ENCODE measurements around the gene P2RY6. TPM values are rescaled to one million over a fixed set of nuclear protein-coding genes. Genes with fewer than 3 reads are reported as not detected.
A peak's percentile ranks its signal among the peaks of the same experiment; 100 is the strongest.

The P2RY6 gene
- total and polyA plus RNA-seq, 12 donors = 0.33 to 5.9 (median 3.9) TPM

DNA sequence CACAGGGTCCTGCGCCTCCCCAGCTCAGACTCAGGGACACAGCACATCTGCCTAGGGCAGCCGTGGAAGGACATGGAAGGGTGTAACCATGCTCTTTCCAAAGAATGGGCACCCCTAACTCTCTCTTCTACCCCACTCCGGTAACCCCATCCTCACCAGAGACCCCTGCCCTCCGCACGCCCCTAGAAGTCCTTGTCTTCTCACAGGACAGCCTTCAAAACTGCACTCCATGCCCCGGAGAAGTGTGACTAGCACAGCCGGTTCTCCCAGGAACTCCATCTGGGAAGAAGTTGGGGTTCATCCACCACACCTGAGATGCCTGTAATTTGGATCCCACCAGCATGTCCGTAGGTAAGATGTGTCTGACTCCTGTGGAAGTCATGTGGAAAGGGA, 29.0 kb upstream of the P2RY6 start:
- Histone ChIP-seq H3K27me3 (no peaks in the 10 kb centered on the region), H3K4me3 (no peak overlapping the region), H3K4me1 (replicated peaks in 1 of 2) (peaks cover 8 to 25% of the 10 kb centered on the region in 2 donors), H3K36me3 (replicated peaks in 1 of 2) (no peaks in the 10 kb centered on the region), H3K27ac (no peak overlapping the region), H3K9me3 (replicated peaks in 1 of 3) (no peaks in the 10 kb centered on the region)
- TF ChIP-seq, protein P1, sequence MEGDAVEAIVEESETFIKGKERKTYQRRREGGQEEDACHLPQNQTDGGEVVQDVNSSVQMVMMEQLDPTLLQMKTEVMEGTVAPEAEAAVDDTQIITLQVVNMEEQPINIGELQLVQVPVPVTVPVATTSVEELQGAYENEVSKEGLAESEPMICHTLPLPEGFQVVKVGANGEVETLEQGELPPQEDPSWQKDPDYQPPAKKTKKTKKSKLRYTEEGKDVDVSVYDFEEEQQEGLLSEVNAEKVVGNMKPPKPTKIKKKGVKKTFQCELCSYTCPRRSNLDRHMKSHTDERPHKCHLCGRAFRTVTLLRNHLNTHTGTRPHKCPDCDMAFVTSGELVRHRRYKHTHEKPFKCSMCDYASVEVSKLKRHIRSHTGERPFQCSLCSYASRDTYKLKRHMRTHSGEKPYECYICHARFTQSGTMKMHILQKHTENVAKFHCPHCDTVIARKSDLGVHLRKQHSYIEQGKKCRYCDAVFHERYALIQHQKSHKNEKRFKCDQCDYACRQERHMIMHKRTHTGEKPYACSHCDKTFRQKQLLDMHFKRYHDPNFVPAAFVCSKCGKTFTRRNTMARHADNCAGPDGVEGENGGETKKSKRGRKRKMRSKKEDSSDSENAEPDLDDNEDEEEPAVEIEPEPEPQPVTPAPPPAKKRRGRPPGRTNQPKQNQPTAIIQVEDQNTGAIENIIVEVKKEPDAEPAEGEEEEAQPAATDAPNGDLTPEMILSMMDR (IDR thresholded peaks at IDR 0.05) = no peak
- TF ChIP-seq POLR2A (IDR thresholded peaks at IDR 0.05) = no peak
- peak in 1 of 7 donors; percentile 14 for DNase-seq
- 61 to 72% (median 68%) methylated on average over 5 to 8 of the region's 8 CpGs for WGBS, 4 donors
- intact Hi-C loops (cut with DNase I) = loop anchor here (5.0 kb wide), 2 partner anchors 56 to 411 kb away; no protein-coding TSS in a partner anchor

DNA sequence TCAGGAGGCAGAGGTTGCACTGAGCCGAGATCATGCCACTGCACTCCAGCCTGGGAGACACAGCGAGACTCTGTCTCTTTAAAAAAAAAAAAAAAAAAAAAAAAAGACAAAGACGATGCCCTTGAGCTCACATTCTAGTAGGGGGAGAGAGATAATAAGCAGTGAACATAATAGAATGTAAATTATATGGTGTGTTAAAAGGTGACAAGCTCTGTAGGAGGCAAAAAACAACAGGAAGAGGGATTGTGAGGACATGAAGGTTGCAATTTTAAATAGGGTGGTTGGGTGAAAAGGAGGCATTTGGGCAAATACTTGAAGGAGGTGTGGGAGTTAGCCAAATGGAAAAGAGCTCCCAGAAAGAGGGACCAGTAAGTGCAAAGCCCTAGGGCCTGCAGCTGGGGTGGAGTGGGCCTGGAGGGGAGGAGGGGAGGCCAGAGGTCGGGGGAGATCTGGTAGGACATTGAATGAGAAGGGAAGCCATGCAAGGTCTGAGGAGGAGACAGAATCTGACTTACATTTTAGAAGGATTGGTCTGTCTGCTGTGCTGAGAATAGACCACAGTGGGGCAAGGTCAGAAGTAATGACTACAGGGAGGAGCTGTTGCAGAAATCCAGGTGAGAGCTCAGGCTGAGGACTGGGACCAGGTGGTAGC, 27.4 kb upstream of the P2RY6 start:
- no peaks in the 10 kb centered on the region for H3K36me3 ChIP-seq (replicated peaks in 1 of 2)
- no peaks in the 10 kb centered on the region for H3K9me3 ChIP-seq (replicated peaks in 1 of 3)
- H3K4me1 ChIP-seq (replicated peaks in 1 of 2) = peaks cover 8 to 23% of the 10 kb centered on the region in 2 donors
- DNase-seq = peak in 1 of 7 donors; percentile 11
- 35 to 68% (median 50%) methylated on average over 4 of the region's 4 CpGs for WGBS, 4 donors
- no peak for TF ChIP-seq POLR2A (IDR thresholded peaks at IDR 0.05)
- TF ChIP-seq, protein P1 (IDR thresholded peaks at IDR 0.05) = no peak
- no peak overlapping the region for H3K4me3 ChIP-seq
- H3K27ac ChIP-seq = no peak overlapping the region
- H3K27me3 ChIP-seq = no peaks in the 10 kb centered on the region
- intact Hi-C loops (cut with DNase I) = loop anchor here (2.0 to 5.0 kb wide), 3 partner anchors 40 to 412 kb away; no protein-coding TSS in a partner anchor

DNA sequence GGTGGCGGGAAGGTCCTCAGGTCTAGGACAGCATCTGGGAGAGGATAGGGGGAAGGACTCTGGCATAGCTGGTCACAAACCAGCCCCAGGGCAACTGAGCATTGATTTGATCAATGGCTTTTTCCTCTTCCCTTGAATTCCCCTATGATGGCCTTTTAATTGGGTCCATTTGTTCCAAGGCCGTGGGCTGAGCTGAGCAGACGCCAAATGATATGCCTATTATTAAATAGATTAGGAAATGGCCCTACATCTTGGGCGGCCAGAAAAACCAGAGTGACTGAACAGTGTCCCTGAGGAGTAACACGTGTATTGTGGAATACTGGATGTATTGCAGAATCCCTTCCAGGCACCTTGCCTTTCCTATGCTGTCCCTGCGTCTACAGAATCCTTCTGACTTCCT, 26.7 kb upstream of the P2RY6 start:
- Histone ChIP-seq H3K27ac (peak overlapping the region in 2 of 5 donors; percentile 12 to 45), H3K9me3 (replicated peaks in 1 of 3) (no peaks in the 10 kb centered on the region), H3K4me3 (no peak overlapping the region), H3K36me3 (replicated peaks in 1 of 2) (no peaks in the 10 kb centered on the region), H3K27me3 (no peaks in the 10 kb centered on the region), H3K4me1 (replicated peaks in 1 of 2) (peaks cover 5 to 16% of the 10 kb centered on the region in 2 donors)
- intact Hi-C loops (cut with DNase I) = loop anchor here in 1 of 2 donors (2.0 kb wide), 1 partner anchor 39 kb away; no protein-coding TSS in a partner anchor
- WGBS, 4 donors = 42 to 67% (median 49%) methylated on average over 6 of the region's 6 CpGs
- TF ChIP-seq, protein P1 (IDR thresholded peaks at IDR 0.05) = no peak
- TF ChIP-seq POLR2A (IDR thresholded peaks at IDR 0.05) = no peak
- DNase-seq = peak in 3 of 7 donors; percentile 25 to 63 (median 44)

DNA sequence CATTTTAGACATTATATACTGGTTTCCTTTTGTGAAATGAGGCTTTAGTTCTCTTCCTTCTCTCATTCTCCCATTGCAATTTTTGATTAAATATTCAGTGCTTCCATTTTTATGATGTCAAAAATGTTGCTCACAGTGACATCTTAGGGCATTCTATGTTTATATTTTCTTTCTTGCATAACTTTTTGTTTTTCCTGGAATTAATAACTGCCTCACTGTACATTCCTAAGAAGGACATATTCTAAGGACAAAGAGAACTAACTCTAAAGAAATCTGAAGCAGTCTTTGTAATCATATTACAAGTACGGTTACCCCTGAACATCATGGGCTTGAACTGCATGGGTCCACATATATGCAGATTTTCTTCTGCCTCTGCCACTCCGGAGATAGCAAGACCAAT, 25.8 kb upstream of the P2RY6 start:
- no peak overlapping the region for H3K27ac ChIP-seq
- H3K9me3 ChIP-seq (replicated peaks in 1 of 3) = no peaks in the 10 kb centered on the region
- H3K4me1 ChIP-seq (replicated peaks in 1 of 2) = peaks cover 5 to 14% of the 10 kb centered on the region in 2 donors
- no peaks in the 10 kb centered on the region for H3K27me3 ChIP-seq
- no peak for TF ChIP-seq POLR2A (IDR thresholded peaks at IDR 0.05)
- TF ChIP-seq, protein P1 (IDR thresholded peaks at IDR 0.05) = no peak
- DNase-seq = no peak
- H3K36me3 ChIP-seq (replicated peaks in 1 of 2) = no peaks in the 10 kb centered on the region
- no peak overlapping the region for H3K4me3 ChIP-seq
- 71 to 85% (median 76%) methylated on average over 2 of the region's 2 CpGs for WGBS, 4 donors
- intact Hi-C loops (cut with DNase I) = no loop called here
